IMR-90 (cell line): Measurements from ENCODE around the gene CAMTA2. TPM values are rescaled to one million over a fixed set of nuclear protein-coding genes. Genes with fewer than 3 reads are reported as not detected.

Experiments used
- ATAC-seq: fragments of 200-7000 bp; cut with Tn5 transposase; 2 replicates; pipeline ENCODE4 v1.9.1; 2020; ENCODE audit warnings: low read depth, mild to moderate bottlenecking, moderate library complexity
- BruUV-seq: library from RNA; stranded (reverse); fragments of 400-500 nt; replicated peaks from 2 replicates; lab custom pipeline; 2021; lab: Mats Ljungman, UMichigan
- CTCF ChIA-PET: fragments of 300-600 bp; formaldehyde crosslinking; extraction: SDS; loops from one replicate; lab custom pipeline; 2021; ENCODE audit warnings: antibody characterized with exemption; lab: Yijun Ruan, JAX
- POLR2A ChIA-PET: fragments of 300-600 bp; sonication (Branson Sonifier 250); formaldehyde crosslinking; loops from one replicate; lab custom pipeline; 2022; ENCODE audit warnings: antibody characterized with exemption; ENCODE audit not compliant: unreplicated experiment; lab: Charles Lee
- DNase-seq: peaks from one replicate; pipeline ENCODE4 v3.0.0; 2013
- H2AFZ ChIP-seq: replicated peaks from 2 replicates; pipeline ENCODE3; 2013; ENCODE audit warnings: low read length, mild to moderate bottlenecking; ENCODE audit not compliant: poor library complexity
- H2AK5ac ChIP-seq: 2 replicates; pipeline ENCODE4 v1.6.1; 2013; ENCODE audit warnings: low read depth, low read length, inconsistent platforms
- H2AK9ac ChIP-seq: replicated peaks from 2 replicates; pipeline ENCODE3; 2013; ENCODE audit warnings: mild to moderate bottlenecking, low read depth, low read length, moderate library complexity; ENCODE audit not compliant: poor library complexity
- H2BK120ac ChIP-seq: 2 replicates; pipeline ENCODE4 v1.6.1; 2013; ENCODE audit warnings: low read depth, low read length, inconsistent platforms
- H2BK15ac ChIP-seq: 3 replicates; pipeline ENCODE4 v1.6.1; 2013; ENCODE audit warnings: low read depth, low read length, inconsistent platforms
- H2BK20ac ChIP-seq: 2 replicates; pipeline ENCODE4 v1.6.1; 2013; ENCODE audit warnings: low read depth, mild to moderate bottlenecking, inconsistent platforms, low read length, moderate library complexity
- H2BK5ac ChIP-seq: 2 replicates; pipeline ENCODE4 v1.6.1; 2013; ENCODE audit warnings: mild to moderate bottlenecking, low read depth, low read length, inconsistent platforms; ENCODE audit not compliant: poor library complexity, severe bottlenecking
- H3K14ac ChIP-seq: replicated peaks from 2 replicates; pipeline ENCODE4 v1.6.1; 2013; ENCODE audit warnings: low read depth, low read length, inconsistent platforms
- H3K18ac ChIP-seq: 2 replicates; pipeline ENCODE4 v1.6.1; 2013; ENCODE audit warnings: low read depth, low read length, control low read depth
- H3K23ac ChIP-seq: 2 replicates; pipeline ENCODE4 v1.6.1; 2013; ENCODE audit warnings: low read depth, low read length, inconsistent platforms
- H3K27ac ChIP-seq: 2 replicates; pipeline ENCODE4 v1.5.1; 2013; ENCODE audit warnings: mild to moderate bottlenecking, control low read depth, low read length; ENCODE audit not compliant: insufficient read depth
- H3K27me3 ChIP-seq: 2 replicates; pipeline ENCODE4 v1.6.1; 2013; ENCODE audit warnings: low read length; ENCODE audit not compliant: control insufficient read depth, insufficient read depth
- H3K36me3 ChIP-seq: 2 replicates; pipeline ENCODE4 v1.6.1; 2013; ENCODE audit warnings: low read length, mixed read lengths; ENCODE audit not compliant: control insufficient read depth, insufficient read depth
- H3K4ac ChIP-seq: 2 replicates; pipeline ENCODE4 v1.6.1; 2013; ENCODE audit warnings: low read depth, low read length, inconsistent platforms
- H3K4me1 ChIP-seq: 2 replicates; pipeline ENCODE4 v1.6.1; 2013; ENCODE audit warnings: low read length, mixed read lengths; ENCODE audit not compliant: control insufficient read depth, insufficient read depth
- H3K4me2 ChIP-seq: 2 replicates; pipeline ENCODE4 v1.6.1; 2013; ENCODE audit warnings: low read depth, mild to moderate bottlenecking, control low read depth, low read length, moderate library complexity
- H3K4me3 ChIP-seq: 2 replicates; pipeline ENCODE4 v1.5.1; 2013; ENCODE audit warnings: low read depth, mild to moderate bottlenecking, control low read depth, low read length, moderate library complexity; ENCODE audit not compliant: insufficient read depth
- H3K56ac ChIP-seq: 2 replicates; pipeline ENCODE4 v1.6.1; 2013; ENCODE audit warnings: low read length, inconsistent platforms; ENCODE audit not compliant: insufficient read depth; ENCODE audit errors: extremely low read depth
- H3K79me1 ChIP-seq, 2 experiments: 2 replicates each; pipeline ENCODE4 v1.6.1; 2013; ENCODE audit warnings: low read length in 2 of 2, inconsistent platforms in 1 of 2, low read depth in 1 of 2
- H3K9ac ChIP-seq: 2 replicates; pipeline ENCODE4 v1.6.1; 2013; ENCODE audit warnings: low read depth, low read length, control low read depth
- H3K9me1 ChIP-seq: 2 replicates; pipeline ENCODE4 v1.6.1; 2013; ENCODE audit warnings: low read length, inconsistent platforms; ENCODE audit not compliant: insufficient read depth
- H3K9me3 ChIP-seq: 2 replicates; pipeline ENCODE4 v1.6.1; 2013; ENCODE audit warnings: low read length; ENCODE audit not compliant: control insufficient read depth, insufficient read depth
- H4K20me1 ChIP-seq: 2 replicates; pipeline ENCODE4 v1.6.1; 2013; ENCODE audit warnings: low read length, inconsistent platforms; ENCODE audit not compliant: insufficient read depth
- H4K5ac ChIP-seq: 2 replicates; pipeline ENCODE4 v1.6.1; 2013; ENCODE audit warnings: mild to moderate bottlenecking, low read depth, low read length, control low read depth
- H4K8ac ChIP-seq, 2 experiments: 2 replicates each; pipeline ENCODE4 v1.6.1; 2013; ENCODE audit warnings: low read depth in 2 of 2, low read length in 2 of 2, control low read depth in 1 of 2, inconsistent platforms in 1 of 2
- H4K91ac ChIP-seq: 2 replicates; pipeline ENCODE4 v1.6.1; 2013; ENCODE audit warnings: low read depth, low read length, inconsistent platforms; ENCODE audit not compliant: insufficient read depth
- CEBPB ChIP-seq: IDR thresholded peaks from 2 replicates; pipeline ENCODE4 v1.6.1; 2012; ENCODE audit warnings: low read depth, low read length, improper control_type of control experiment
- CHD1 ChIP-seq: IDR thresholded peaks from 2 replicates; pipeline ENCODE4 v1.6.1; 2012; ENCODE audit warnings: low read depth, low read length, improper control_type of control experiment
- ELK1 ChIP-seq: fragments of 150-350 bp; IDR thresholded peaks from 2 replicates; pipeline ENCODE4 v1.6.1; 2016; ENCODE audit warnings: low read depth, mild to moderate bottlenecking, low read length, moderate library complexity, borderline replicate concordance
- POLR2A ChIP-seq: IDR thresholded peaks from 2 replicates; pipeline ENCODE4 v1.6.1; 2012; ENCODE audit warnings: mild to moderate bottlenecking, low read depth, low read length
- RFX5 ChIP-seq: IDR thresholded peaks from 2 replicates; pipeline ENCODE4 v1.8.0; 2012; ENCODE audit warnings: low read depth, mild to moderate bottlenecking, low read length, moderate library complexity
- SMC3 ChIP-seq: fragments of 150-350 bp; IDR thresholded peaks from 2 replicates; pipeline ENCODE4 v1.6.1; 2016; ENCODE audit warnings: low read depth, mild to moderate bottlenecking, antibody characterized with exemption, low read length, moderate library complexity
- USF2 ChIP-seq: fragments of 150-350 bp; IDR thresholded peaks from 2 replicates; pipeline ENCODE4 v1.6.1; 2017; ENCODE audit warnings: mild to moderate bottlenecking, antibody characterized with exemption, low read length, low read depth
- WGBS, 2 experiments: methylation state at CpG; one replicate each; pipeline versions ENCODE4 v1.1.5 to v1.1.7; 2013; ENCODE audit warnings: missing lambda C conversion rate in 2 of 2; ENCODE audit not compliant: insufficient read length in 1 of 2; ENCODE audit errors: extremely low coverage in 2 of 2; 5-methylcytosine and 5-hydroxymethylcytosine counted together
- dilution Hi-C: fragments of 300-500 bp; cut with HindIII; formaldehyde crosslinking; loops from one replicate; pipeline ENCODE4 v1.14.3; 2018; ENCODE audit warnings: low sequenced_read_pairs; ENCODE audit not compliant: unreplicated experiment
- in situ Hi-C: fragments of 300-500 bp; cut with MboI; formaldehyde crosslinking; loops from 3 replicates; pipeline ENCODE4 v1.14.3; 2019; ENCODE audit warnings: low sequenced_read_pairs, inconsistent platforms, mixed read lengths
- intact Hi-C: fragments of 100-400 bp; cut with micrococcal nuclease; formaldehyde crosslinking; loops from 2 replicates; pipeline ENCODE4 v1.10.0; 2022
- polyA plus RNA-seq, 3 experiments: library from polyadenylated mRNA; depleted of rRNA; stranded (reverse); fragments of >200 nt; gene quantifications; 2 replicates each; pipeline ENCODE4 v1.2.3, GENCODE V29; 2012; ENCODE audit warnings: low replicate concordance in 1 of 3
- total RNA-seq: library from RNA; depleted of rRNA; stranded (reverse); fragments of >200 nt; gene quantifications from 2 replicates; pipeline ENCODE4 v1.2.3, GENCODE V29; 2012

The CAMTA2 gene
- total and polyA plus RNA-seq, 2 of the 4 experiments (the other 2 are of a cell fraction), result 1.4 to 54.7 TPM

- TF ChIP-seq CHD1, result no peak
Observed at GRCh38 chr17:4999430-5000093, 12.1 kb upstream of the CAMTA2 start (continued).

- no peak for ATAC-seq
- Histone ChIP-seq H3K4me3 (peak overlapping the region; percentile 96), H3K4ac (peak overlapping the region; percentile 93), H3K79me1 (peaks cover 28 to 51% of the 10 kb centered on the region in 2 experiments), H2BK20ac (no peak overlapping the region), H3K56ac (no peak overlapping the region; the same call in 1 of the 2 replicates), H3K27ac (peak overlapping the region; percentile 76), H3K23ac (peak overlapping the region; percentile 91), H3K9me3 (no peaks in the 10 kb centered on the region), H2BK5ac (peak overlapping the region; percentile 78), H4K5ac (peak overlapping the region; percentile 14; the same call in 1 of the 2 replicates), H2BK15ac (0 out of 3 replicates have a peak overlapping the region, but pooled peaks have one; percentile 7), H3K36me3 (peaks cover 30% of the 10 kb centered on the region), H3K4me2 (peak overlapping the region; percentile 96), H4K20me1 (peaks cover 26% of the 10 kb centered on the region), H3K9me1 (peaks cover 18% of the 10 kb centered on the region), H2AK9ac (peak overlapping the region; percentile 97), H3K9ac (peak overlapping the region; percentile 89), H4K91ac (peak overlapping the region; percentile 82; the same call in 1 of the 2 replicates), H3K18ac (no peak overlapping the region; the same call in 1 of the 2 replicates), H4K8ac (peak overlapping the region in 1 of 2 experiments; percentile 77; a peak in 2 of 4 replicates), H3K27me3 (no peaks in the 10 kb centered on the region), H2BK120ac (no peak overlapping the region), H3K14ac (peak overlapping the region; percentile 88), H3K4me1 (peaks cover 21% of the 10 kb centered on the region), H2AFZ (peak overlapping the region; percentile 92), H2AK5ac (peak overlapping the region; percentile 91)
- no peak for DNase-seq
- in situ Hi-C loops, result no loop called here
- CTCF ChIA-PET, result no interaction called here
- dilution Hi-C loops, result no loop called here
- BruUV-seq, result no TSS peak
- WGBS, 2 experiments, result 10% methylated on average over 2 of the region's 14 CpGs; no CpG with 5 or more reads in 1 of the 2 experiments
- POLR2A ChIA-PET, result no interaction called here
- intact Hi-C loops, result no loop called here
- TF ChIP-seq USF2, result no peak
- TF ChIP-seq POLR2A, result no peak
- no peak for TF ChIP-seq ELK1
- TF ChIP-seq CHD1, result no peak
- TF ChIP-seq CEBPB, result no peak
- TF ChIP-seq RFX5, result no peak
- TF ChIP-seq SMC3, result no peak
Observed at GRCh38 chr17:4998732-4999429, 11.4 kb upstream of the CAMTA2 start.
